Measurements from ENCODE around the gene CASP8. TPM values are rescaled to one million over a fixed set of nuclear protein-coding genes. Genes with fewer than 3 reads are reported as not detected.
"Not testable (repeated sequence)": the region's sequence is repeated elsewhere in the genome, so short reads cannot be mapped to it uniquely, and the experiment has no call there.

CASP8 gene
- total RNA-seq, 1 experiment from 2014 or later, result 101 TPM

DNA sequence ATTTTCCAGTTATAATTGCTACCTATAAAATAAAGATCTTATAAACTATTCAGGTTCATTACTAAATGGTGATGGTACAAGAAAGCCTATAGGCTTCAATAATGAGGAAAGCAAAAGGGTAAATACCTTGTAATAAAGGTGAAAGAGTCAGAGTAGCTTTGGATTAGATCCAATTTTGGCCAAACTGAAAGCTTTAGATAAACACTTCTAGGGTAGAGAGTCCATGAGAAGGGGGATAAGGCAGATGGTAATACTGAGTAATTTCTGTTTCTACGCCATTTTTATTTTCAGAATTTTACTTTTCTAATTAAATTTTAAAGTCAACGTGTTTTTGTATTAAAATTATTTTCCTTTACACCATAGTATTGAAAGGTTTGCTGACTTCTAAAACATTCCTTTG is 9.4 kb downstream of the CASP8 start:
- no peak for DNase-seq (ENCODE audit: low spot score)

DNA sequence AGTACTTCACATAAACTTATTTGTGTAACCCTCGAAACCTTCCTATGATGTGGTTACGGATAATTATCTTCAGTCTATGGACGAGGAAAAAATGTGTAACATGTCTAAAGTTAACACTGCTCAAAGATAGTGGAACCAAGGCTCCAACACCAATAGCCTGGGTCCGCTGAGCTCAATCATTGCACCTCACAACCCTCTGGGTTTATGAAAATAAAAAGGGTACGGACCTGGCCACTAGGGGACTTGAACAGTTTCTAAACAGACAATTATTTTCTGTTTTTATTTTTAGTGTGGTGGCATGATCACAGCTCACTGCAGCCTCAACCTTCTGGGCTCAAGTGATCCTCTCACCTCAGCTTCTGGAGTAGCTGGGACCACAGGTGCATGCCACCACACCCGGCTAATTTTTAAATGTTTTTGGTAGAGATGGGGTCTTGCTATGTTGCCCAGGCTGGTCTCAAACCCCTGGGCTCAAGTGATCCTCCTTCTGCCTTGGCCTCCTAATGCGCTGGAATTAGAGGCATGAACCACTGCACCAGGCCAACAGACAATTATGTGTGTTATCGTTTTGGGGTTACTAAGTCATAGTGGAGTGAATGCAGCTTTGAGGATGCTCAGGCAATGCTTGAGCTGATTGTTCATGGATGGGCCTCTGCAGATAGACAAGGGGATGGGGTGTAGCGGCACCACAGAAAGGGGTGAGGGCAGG is 10.1 kb downstream of the CASP8 start:
- no peak for DNase-seq (ENCODE audit: low spot score)

DNA sequence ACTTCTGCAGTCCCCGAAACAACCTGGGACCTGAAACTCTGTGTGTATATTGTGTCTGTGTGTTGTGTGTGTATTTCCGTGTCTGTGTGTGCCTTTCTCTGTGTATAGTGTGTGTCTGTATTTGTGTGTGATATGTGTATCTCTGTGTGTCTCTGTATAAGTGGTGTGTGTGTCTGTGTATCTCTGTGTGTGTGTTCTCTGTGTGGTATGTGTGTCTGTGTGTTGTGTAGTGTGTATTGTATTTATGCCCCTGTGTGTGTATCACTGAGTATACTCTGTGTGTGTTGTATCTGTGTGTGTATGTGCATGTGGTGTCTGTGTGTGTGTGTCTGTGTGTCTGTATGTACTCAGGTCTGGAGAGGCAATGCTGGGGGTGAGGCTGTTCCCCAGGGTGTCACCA is 11.6 kb downstream of the CASP8 start:
- DNase-seq (ENCODE audit: low spot score), result no peak

DNA sequence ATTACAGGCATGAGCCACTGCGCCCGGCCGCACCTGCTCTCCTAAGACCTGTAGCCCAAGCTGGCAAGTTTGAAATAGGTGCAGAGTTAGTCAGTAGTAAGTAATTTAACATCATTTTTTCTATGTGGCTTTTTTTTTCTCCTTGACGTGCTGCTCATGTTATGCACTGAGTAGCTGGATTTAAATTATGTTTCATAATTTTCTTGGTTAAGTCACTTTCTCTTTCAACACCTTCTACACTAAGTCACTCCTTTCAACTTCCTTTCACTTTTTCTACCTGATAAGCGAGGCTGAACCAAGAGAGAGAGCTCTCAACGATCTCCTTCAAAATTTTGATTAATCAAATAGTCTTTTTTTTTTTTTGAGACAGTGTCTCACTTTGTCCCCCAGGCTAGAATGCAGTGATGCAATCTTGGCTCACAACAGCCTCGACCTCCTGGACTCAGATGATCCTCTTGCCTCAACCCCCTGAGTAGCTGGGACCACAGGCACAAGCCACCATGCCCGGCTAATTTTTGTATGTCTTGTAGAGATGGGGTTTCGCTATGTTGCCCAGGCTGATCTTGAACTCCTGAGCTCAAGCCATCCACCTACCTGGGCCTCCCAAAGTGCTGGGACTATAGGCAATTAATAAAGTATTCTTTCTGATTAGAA is 13.1 kb downstream of the CASP8 start:
- no peak for DNase-seq (ENCODE audit: low spot score)

DNA sequence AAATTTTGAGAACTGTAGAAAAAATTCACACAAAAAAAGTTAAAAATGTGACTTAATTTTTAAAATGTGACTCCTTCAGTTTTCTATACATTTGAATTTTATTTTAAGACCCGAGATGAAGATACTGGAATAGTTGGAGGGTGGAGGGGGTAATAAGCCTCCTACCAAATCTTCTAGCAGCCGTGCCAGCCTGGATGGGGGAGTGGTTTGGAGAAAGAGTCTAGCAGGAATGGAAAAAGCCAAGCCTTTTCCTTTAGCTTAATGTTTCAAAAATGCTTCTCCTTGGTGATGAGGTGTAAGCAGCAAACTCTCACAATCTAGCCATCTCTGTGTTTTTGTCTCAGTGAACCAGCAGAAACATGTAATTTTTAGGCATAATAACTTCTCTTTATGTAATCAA is 14.7 kb downstream of the CASP8 start:
- DNase-seq (ENCODE audit: low spot score), result no peak

DNA sequence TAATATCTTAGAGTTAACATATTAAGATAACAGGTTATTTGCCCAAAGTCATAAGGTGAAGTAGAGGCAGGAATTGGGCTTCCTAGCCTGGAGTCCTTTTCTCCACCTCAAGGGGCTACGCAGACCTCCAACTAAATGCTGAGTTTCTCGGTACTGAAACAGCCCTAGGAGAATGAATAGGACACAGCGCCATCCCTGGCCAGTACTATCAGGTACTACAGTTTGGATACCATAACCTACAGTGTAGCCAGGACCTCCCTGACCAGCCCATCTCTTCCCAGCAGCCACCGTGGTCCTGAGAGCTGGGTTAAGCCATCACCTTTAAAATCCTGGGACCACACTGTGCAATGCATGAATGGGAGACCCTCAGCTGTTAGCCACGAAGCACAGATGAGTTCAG is 15.7 kb downstream of the CASP8 start:
- no peak for DNase-seq (ENCODE audit: low spot score)

DNA sequence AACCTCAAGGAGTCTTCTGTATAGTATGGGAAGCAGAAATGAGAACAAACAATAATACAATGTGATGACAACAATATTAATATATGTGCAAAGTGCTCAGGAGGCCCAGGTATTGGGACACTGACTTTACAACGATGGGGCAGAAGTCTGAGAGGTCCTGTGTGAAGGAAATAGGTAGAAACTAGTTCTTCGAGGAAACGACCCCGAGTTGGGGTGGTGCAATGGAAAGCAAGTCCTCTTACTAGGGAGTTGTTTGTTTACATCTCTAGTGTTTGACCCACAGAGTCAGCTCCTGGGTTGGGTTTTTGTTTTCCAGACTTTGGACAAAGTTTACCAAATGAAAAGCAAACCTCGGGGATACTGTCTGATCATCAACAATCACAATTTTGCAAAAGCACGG is 16.2 kb downstream of the CASP8 start:
- DNase-seq (ENCODE audit: low spot score), result no peak

DNA sequence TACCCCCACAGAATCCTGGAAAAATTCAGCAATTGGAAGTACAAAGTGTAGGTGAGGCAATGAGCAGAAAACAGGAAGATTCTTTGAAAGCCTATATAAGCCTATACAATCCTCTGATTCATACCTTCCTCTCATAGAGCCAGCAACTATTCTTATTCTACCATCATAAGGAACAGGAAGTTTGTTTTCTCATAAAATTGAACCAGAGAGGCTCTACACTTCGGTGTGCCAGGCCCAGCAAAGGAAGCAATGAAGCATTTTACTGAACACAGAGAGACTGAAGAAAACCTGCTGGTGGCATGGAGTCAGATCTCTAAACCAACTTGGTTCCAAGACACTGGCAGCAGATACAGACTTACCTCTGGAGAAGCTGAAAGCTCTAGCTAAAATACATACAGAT is 18.7 kb downstream of the CASP8 start:
- no peak for DNase-seq (ENCODE audit: low spot score)

DNA sequence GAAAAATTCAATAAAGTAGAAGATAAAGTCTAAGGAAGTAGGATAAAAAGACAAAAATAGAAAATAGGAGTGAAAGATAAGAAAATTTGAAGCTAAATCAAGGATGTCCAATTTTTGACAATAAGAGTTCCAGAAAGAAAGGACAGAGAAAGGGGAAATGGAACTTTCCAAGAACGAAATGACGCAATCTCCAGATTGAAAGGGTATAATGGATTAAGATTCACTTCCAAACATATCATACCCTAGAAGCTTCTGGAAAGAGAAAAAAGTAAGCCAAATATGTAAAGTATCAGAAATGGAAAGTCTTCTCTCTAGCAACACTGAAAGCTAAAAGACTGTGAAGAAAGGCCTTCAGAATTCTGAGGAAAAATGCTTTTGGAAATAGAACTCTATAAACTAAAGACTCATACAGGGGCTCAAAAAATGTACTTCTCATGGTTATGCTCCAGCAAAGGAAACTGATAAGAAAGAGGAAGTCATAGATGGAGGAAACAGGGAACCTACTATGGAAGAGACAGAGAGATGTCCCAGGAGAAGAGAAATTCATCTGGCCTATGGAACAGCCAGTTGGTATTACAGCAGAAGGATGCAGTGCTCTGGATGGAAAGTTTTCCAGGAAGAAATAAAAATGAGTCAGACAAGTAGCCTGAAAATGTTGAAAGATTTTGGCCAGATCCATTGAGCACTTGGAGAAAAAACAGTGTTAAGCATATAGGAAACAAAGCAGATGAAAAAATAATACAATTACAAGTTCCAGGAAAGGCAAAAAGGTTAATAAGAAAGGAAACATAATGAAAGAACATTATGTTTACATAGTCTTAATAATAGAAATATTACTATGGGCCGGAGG is 20.1 kb downstream of the CASP8 start:
- DNase-seq (ENCODE audit: low spot score), result no peak

DNA sequence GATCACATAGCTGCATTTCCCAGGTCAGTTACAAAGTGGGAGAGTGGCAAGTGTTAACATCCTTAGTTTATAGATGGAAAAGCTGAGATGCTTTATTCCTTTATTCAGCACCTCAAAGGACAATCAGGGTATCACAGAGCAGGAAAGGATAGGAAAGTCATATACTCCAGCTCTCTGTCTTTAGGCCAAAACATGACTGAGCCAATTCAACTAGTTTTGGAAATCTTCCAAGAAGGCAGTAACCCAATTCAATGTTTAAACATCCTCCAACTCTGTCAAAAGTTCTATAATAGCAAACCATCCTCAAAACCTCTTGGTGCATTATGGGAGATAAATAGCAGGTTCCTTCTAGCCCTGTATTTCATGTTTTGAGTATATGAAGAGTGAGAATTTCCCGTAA is 25.2 kb downstream of the CASP8 start:
- no peak for DNase-seq (ENCODE audit: low spot score)

DNA sequence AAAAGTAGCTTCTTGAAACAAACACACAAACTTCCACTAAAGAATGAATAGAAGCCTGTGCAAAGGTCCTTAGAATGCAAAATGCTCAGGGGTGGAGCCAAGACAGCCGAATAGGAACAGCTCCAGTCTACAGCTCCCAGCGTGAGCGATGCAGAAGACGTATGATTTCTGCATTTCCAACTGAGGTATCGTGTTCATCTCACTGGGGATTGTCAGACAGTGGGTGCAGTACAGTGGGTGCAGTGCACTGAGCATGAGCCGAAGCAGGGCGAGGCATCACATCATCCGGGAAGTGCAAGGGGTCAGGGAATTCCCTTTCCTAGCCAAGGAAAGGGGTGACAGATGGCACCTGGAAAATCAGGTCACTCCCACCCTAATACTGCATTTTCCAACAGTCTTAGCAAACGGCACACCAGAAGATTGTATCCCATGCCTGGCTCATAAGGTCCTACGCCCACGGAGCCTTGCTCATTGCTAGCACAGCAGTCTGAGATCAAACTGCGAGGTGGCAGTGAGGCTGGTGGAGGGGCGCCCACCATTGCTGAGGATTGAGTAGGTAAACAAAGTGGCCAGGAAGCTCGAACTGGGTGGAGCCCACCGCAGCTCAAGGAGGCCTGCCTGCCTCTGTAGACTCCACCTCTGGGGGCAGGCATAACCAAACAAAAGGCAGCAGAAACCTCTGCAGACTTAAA is 30.3 kb downstream of the CASP8 start:
- DNase-seq (ENCODE audit: low spot score), result not testable (repeated sequence)

DNA sequence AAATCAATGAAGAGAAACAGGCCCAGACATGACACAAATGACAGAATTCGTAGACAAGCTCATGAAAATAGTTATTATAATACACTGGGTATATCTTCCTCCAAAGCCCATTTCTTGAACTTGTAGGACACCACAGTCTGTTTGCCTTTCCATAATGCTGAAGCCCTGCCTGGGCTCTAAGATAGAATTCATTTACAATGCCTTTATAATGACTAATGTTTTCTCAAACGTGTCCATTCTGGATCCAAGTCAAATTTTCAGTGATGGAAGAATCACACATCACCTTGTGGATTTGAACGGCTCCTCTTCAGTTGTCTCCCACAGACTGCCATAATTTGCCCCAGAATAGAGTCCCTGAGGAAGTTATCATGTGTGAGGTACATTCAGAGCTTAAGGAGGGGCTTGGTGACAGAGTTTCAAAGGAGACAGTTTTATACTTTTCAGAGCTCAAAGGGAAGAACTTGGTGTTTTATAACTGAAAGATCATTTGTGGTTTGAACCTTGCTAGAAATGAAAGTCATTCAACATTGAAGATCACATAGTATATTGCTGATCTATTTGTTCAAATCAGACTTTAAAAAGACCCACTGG is 38.2 kb downstream of the CASP8 start:
- DNase-seq (ENCODE audit: low spot score), result no peak

DNA sequence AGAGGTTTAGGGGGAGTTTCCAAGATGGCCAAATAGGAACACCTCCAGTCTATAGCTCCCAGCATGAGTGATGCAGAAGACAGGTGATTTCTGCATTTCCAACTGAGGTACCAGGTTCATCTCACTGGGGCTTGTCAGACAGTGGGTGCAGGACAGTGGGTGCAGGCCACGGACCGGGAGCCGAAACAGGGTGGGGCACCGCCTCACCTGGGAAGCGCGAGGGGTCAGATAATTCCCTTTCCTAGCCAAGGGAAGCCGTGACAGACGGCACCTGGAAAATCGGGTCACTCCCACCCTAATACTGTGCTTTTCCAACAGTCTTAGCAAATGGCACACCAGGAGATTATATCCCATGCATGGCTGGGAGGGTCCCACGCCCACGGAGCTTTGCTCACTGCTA is 39.6 kb downstream of the CASP8 start:
- not testable (repeated sequence) for DNase-seq (ENCODE audit: low spot score)

DNA sequence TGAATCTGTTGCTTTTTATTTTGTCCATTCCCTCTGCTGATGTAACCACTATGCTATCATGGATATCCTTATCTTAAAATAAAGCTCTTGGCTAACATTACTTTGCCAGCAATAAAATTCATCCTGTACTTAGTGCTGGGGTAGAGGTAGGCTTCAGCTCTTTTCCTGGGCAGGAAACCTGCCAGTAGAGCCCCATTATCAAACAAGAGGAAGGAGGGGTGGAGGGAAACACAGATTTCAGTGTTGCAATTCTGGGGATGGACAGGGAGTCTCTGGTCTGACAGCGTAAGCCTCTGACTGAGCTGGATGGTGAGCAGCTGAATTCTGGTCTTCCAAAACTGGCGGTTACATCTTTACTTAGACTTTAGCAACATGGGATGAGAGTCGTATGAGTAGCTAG is 47.5 kb downstream of the CASP8 start:
- DNase-seq (ENCODE audit: low spot score), result no peak

DNA sequence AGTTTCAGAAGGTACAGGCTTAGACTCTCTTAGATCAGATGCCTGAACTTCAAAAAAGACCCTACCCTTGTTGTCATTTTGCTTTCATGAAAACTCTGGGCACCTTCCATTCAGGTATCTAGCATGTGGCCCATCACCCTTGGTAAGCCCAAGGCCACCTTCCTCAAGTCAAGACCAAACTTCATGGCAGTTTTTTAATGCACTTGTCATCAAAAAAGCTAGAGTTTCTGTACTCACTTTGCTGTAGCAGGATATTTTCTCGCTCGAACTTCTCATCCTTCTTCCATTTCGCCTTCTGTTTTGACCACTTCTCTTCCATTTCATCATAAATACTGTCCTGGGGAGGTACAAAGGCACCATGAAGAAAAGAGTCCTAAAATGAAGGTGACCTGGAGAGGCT is 48.6 kb downstream of the CASP8 start:
- no peak for DNase-seq (ENCODE audit: low spot score)

DNA sequence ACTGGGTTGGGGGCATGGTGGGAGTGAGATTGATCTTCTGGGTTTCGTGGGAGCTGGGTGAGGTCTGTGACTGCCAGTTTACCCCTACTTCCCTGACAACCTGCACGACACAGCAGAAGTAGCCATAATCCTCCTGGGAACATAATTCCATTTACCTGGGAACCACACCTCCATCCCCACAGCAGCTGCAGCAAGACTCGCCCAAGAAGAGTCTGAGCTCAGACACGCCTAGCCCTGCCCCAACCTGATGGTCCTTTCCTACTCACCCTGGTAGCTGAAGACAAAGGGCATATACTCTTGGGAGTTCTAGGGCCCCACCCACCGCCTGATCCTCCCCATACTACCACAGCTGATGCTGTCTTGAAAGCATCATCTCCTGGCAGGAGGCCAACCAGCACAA is 53.0 kb downstream of the CASP8 start:
- DNase-seq (ENCODE audit: low spot score), result no peak

DNA sequence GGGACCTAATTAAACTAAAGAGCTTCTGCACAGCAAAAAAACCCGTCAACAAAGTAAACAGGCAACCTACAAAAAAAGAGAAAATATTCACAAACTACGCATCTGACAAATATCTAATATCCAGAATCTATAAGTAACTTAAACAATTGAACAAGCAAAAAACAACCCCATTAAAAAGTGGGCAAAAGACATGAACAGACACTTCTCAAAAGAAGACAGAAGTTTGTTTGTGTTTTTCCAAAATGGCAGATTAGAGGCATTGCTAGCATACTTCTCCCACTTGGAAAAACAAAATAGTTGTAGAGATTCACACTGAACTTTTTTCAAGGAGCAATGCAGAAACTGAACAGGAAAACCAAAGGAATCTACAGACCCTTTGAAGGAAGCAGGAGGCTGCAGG is 59.2 kb downstream of the CASP8 start:
- no peak for DNase-seq (ENCODE audit: low spot score)

DNA sequence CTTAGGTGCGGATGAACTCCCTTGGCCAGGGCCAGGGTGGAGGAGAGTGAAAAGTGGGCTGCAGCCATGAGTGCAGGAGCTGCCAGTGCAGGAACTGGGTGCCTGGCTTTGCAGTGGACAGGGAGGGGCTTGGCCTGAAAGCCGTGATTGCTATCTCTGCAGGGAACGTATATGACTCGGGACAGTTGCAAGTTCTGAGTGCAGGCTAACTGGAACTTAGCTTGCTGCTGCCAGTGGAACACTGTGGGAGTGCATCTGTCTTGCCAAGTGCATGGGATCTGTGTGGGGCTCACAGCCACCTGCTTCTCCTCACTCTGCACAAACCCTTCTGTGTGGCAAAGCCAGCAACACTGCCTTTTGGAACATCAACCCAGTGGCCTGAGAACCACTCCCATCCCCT is 59.9 kb downstream of the CASP8 start:
- DNase-seq (ENCODE audit: low spot score), result no peak

DNA sequence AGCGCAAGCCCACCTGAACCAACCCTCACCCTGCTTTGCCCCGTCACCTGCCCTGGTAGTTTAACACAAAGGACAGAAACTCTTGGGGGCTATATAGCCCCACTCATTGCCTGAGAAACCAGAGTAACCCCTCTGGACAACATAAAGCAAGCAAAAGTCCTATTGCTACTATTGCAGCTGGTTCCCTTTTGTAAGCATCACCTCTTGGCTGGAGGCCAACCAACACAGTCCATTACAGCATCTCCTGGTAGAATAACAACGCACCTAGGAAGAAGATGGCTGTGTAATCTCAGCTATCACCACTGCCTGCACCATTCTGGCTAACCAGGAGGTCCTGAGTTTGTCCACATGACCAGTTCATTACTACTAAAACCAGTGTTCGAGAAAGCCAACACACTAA is 60.4 kb downstream of the CASP8 start:
- no peak for DNase-seq (ENCODE audit: low spot score)

DNA sequence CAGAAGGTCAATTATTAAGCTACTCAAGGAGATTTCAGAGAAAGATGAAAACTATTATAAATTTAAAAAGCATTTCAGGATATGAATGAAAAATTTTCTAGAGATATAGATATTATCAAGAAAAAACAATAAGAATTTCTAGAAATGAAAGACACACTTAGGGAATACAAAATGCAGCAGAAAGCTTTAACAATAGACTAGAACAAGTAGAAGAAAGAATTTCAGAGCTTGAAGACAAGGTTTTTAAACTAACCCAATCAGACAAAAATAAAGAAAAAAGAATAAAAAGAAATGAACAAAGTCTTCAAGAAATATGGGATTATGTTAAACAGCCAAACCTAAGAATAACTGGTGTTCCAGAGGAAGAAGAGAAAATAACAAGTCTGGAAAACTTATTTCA is 62.4 kb downstream of the CASP8 start:
- no peak for DNase-seq (ENCODE audit: low spot score)

DNA sequence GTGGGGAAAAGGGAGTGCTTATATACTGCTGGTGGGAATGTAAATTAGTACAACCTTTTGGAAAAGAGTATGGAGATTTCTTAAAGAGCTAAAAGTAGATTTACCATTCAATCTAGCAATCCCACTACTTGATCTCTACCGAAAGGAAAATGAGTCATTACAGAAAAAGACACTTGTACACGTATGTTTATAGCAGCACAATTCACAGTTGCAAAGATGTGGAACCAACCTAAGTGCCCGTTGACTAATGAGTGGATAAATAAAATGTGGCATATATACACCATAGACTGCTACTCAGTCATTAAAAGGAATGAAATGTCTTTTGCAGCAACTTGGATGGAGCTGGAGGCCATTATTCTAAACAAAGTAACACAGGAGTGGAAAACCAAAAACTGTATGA is 67.3 kb downstream of the CASP8 start:
- DNase-seq (ENCODE audit: low spot score), result no peak

DNA sequence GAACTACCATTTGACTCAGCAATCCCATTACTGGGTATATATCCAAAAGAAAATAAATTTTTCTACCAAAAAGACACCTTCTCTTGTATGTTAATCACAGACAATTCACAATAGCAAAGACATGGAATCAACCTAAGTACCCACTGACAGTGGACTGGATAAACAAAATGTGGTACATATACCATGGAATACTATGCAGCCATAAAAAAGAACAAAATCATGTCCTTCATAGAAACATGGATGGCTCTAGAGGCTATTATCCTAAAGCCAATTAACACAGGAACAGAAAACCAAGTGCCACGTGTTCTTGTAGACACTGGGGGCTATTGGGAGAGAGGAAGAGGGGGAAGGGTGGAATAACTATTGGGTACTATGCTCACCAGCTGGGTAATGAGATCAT is 69.1 kb downstream of the CASP8 start:
- no peak for DNase-seq (ENCODE audit: low spot score)
